ENCODE results near the gene RTP1. TPM values are rescaled to one million over a fixed set of nuclear protein-coding genes. Genes with fewer than 3 reads are reported as not detected.

Gene RTP1
- total RNA-seq, 2 experiments from 2014 or later = not detected

- TF ChIP-seq, protein P1, sequence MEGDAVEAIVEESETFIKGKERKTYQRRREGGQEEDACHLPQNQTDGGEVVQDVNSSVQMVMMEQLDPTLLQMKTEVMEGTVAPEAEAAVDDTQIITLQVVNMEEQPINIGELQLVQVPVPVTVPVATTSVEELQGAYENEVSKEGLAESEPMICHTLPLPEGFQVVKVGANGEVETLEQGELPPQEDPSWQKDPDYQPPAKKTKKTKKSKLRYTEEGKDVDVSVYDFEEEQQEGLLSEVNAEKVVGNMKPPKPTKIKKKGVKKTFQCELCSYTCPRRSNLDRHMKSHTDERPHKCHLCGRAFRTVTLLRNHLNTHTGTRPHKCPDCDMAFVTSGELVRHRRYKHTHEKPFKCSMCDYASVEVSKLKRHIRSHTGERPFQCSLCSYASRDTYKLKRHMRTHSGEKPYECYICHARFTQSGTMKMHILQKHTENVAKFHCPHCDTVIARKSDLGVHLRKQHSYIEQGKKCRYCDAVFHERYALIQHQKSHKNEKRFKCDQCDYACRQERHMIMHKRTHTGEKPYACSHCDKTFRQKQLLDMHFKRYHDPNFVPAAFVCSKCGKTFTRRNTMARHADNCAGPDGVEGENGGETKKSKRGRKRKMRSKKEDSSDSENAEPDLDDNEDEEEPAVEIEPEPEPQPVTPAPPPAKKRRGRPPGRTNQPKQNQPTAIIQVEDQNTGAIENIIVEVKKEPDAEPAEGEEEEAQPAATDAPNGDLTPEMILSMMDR (IDR thresholded peaks at IDR 0.05) = no peak
- H3K4me3 Mint-ChIP-seq = no peak overlapping the region
- POLR2A ChIA-PET = no interaction called here
Measured at GRCh38 chr3:187186801-187187421, 10.4 kb upstream of the RTP1 start.

DNA sequence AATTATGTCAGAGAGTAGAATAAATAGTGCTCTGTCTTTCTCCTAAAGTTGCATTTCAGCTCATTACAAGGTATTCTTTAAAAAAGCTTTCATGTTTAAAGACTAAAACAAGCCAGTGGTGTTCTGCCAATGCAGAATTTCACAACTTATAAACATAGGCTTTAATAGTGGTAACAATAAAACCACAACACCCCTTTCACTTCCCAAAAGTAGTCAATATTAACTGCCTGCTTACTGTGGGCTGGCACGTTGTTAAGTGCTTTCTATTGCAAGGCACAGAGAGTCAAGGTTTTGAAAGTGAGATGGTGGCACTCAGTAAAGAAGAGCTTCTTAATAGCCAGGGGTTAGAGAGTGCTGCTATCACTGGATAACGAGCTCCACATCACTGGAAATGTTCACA lies 8.4 kb upstream of the RTP1 start:
- Histone ChIP-seq H3K27me3 (ENCODE audit: control insufficient read depth in 1 of 2, insufficient read depth in 2 of 2, low read length in 2 of 2) (peaks cover 5 to 11% of the 10 kb centered on the region in 2 experiments), H3K4me3 (ENCODE audit: low read length) (no peak overlapping the region), H3K27ac (ENCODE audit: low read depth in 1 of 2, low read length in 2 of 2) (no peak overlapping the region), H3K9me3 (ENCODE audit: control insufficient read depth in 1 of 2, insufficient read depth in 1 of 2, low read length in 2 of 2) (no peaks in the 10 kb centered on the region), H3K36me3 (ENCODE audit: insufficient read depth, low read length) (no peaks in the 10 kb centered on the region), H3K4me1 (ENCODE audit: insufficient read depth, low read length) (no peaks in the 10 kb centered on the region)
- H3K9me3 Mint-ChIP-seq = peaks cover 5% of the 10 kb centered on the region
- H3K4me3 Mint-ChIP-seq = no peak overlapping the region
- no peak for DNase-seq
- H3K4me1 Mint-ChIP-seq (ENCODE audit: low read depth) = no peaks in the 10 kb centered on the region
- H3K27me3 Mint-ChIP-seq = peaks cover 47% of the 10 kb centered on the region
- ChIA-PET CTCF (interaction anchor here (0.8 kb wide), 1 partner anchor 31 kb away, joined by 3 read pairs; no protein-coding TSS in a partner anchor), POLR2A (no interaction called here)
- TF ChIP-seq, protein P1 (IDR thresholded peaks at IDR 0.05) = no peak
- ATAC-seq (ENCODE audit: poor library complexity) = no peak
- intact Hi-C loops (cut with DNase I, micrococcal nuclease) = no loop called here
- H3K36me3 Mint-ChIP-seq (ENCODE audit: low read depth) = no peaks in the 10 kb centered on the region
- no peak overlapping the region for H3K27ac Mint-ChIP-seq

More at GRCh38 chr3:187186801-187187421, 10.4 kb upstream of the RTP1 start:
- H3K27me3 Mint-ChIP-seq = peaks cover 40% of the 10 kb centered on the region
- no peak overlapping the region for H3K27ac Mint-ChIP-seq
- H3K4me3 ChIP-seq (ENCODE audit: low read length) = no peak overlapping the region
- H3K4me1 Mint-ChIP-seq (ENCODE audit: low read depth) = no peaks in the 10 kb centered on the region
- intact Hi-C loops (cut with DNase I, micrococcal nuclease) = no loop called here
- CTCF ChIA-PET = no interaction called here
- H3K36me3 Mint-ChIP-seq (ENCODE audit: low read depth) = no peaks in the 10 kb centered on the region
- ATAC-seq (ENCODE audit: poor library complexity) = no peak
- DNase-seq = no peak
- H3K4me1 ChIP-seq (ENCODE audit: insufficient read depth, low read length) = no peaks in the 10 kb centered on the region
- H3K36me3 ChIP-seq (ENCODE audit: insufficient read depth, low read length) = no peaks in the 10 kb centered on the region
- peaks cover 5 to 7% of the 10 kb centered on the region in 2 experiments for H3K27me3 ChIP-seq (ENCODE audit: control insufficient read depth in 1 of 2, insufficient read depth in 2 of 2, low read length in 2 of 2)
- no peaks in the 10 kb centered on the region for H3K9me3 ChIP-seq (ENCODE audit: control insufficient read depth in 1 of 2, insufficient read depth in 1 of 2, low read length in 2 of 2)
- H3K27ac ChIP-seq (ENCODE audit: low read depth in 1 of 2, low read length in 2 of 2) = no peak overlapping the region
- H3K9me3 Mint-ChIP-seq = peaks cover 5% of the 10 kb centered on the region

- no peaks in the 10 kb centered on the region for H3K9me3 ChIP-seq (ENCODE audit: control insufficient read depth in 1 of 2, insufficient read depth in 1 of 2, low read length in 2 of 2)
- no peak for ATAC-seq (ENCODE audit: poor library complexity)
- H3K4me1 Mint-ChIP-seq (ENCODE audit: low read depth) = no peaks in the 10 kb centered on the region
- H3K4me1 ChIP-seq (ENCODE audit: insufficient read depth, low read length) = no peaks in the 10 kb centered on the region
- no peak overlapping the region for H3K27ac ChIP-seq (ENCODE audit: low read depth in 1 of 2, low read length in 2 of 2)
- peaks cover 5 to 11% of the 10 kb centered on the region in 2 experiments for H3K27me3 ChIP-seq (ENCODE audit: control insufficient read depth in 1 of 2, insufficient read depth in 2 of 2, low read length in 2 of 2)
- peaks cover 5% of the 10 kb centered on the region for H3K9me3 Mint-ChIP-seq
- CTCF ChIA-PET = interaction anchor here (0.6 kb wide), 1 partner anchor 405 kb away, joined by 4 read pairs; no protein-coding TSS in a partner anchor
- no peak overlapping the region for H3K27ac Mint-ChIP-seq
- no peak for DNase-seq
- POLR2A ChIA-PET = no interaction called here
- TF ChIP-seq, protein P1 (IDR thresholded peaks at IDR 0.05) = no peak
- H3K36me3 Mint-ChIP-seq (ENCODE audit: low read depth) = no peaks in the 10 kb centered on the region
- no peak overlapping the region for H3K4me3 Mint-ChIP-seq
- intact Hi-C loops (cut with DNase I, micrococcal nuclease) = no loop called here
- H3K4me3 ChIP-seq (ENCODE audit: low read length) = no peak overlapping the region
- no peaks in the 10 kb centered on the region for H3K36me3 ChIP-seq (ENCODE audit: insufficient read depth, low read length)
- peaks cover 51% of the 10 kb centered on the region for H3K27me3 Mint-ChIP-seq
Measured at GRCh38 chr3:187191271-187191670, 6.0 kb upstream of the RTP1 start.

All from CD4-positive, alpha-beta T cell (primary cell).